ENCODE measurements around the gene GABPA.

Gene GABPA

GRCh38 chr21:25742900-25743299 lies 8.1 kb downstream of the GABPA start:
- TF ChIP-seq CTCF (conservative IDR thresholded peaks at IDR 0.05; ENCODE audit: low read depth, low read length) = no peak
- no peak overlapping the region for H3K4me3 ChIP-seq (ENCODE audit: low read depth, low read length)
- no peak for DNase-seq (ENCODE audit: low read depth)

- no peak for DNase-seq (ENCODE audit: low read depth)
- no peak for TF ChIP-seq CTCF (conservative IDR thresholded peaks at IDR 0.05; ENCODE audit: low read depth, low read length)
- no peak overlapping the region for H3K4me3 ChIP-seq (ENCODE audit: low read depth, low read length)
These were observed 10.1 kb downstream of the GABPA start for GRCh38 chr21:25744854-25745253.

- no peak for TF ChIP-seq CTCF (conservative IDR thresholded peaks at IDR 0.05; ENCODE audit: low read depth, low read length)
- H3K4me3 ChIP-seq (ENCODE audit: low read depth, low read length) = no peak overlapping the region
- DNase-seq (ENCODE audit: low read depth) = peak; percentile 15
These were observed 15.3 kb downstream of the GABPA start for GRCh38 chr21:25750085-25750484.

- DNase-seq (ENCODE audit: low read depth) = no peak
- TF ChIP-seq CTCF (conservative IDR thresholded peaks at IDR 0.05; ENCODE audit: low read depth, low read length) = no peak
- no peak overlapping the region for H3K4me3 ChIP-seq (ENCODE audit: low read depth, low read length)
These were observed 17.6 kb downstream of the GABPA start for GRCh38 chr21:25752416-25752815.

- no peak overlapping the region for H3K4me3 ChIP-seq (ENCODE audit: low read depth, low read length)
- no peak for TF ChIP-seq CTCF (conservative IDR thresholded peaks at IDR 0.05; ENCODE audit: low read depth, low read length)
- DNase-seq (ENCODE audit: low read depth) = no peak
These were observed 21.6 kb downstream of the GABPA start for GRCh38 chr21:25756190-25756932.

GRCh38 chr21:25757531-25757930 lies 22.8 kb downstream of the GABPA start:
- no peak overlapping the region for H3K4me3 ChIP-seq (ENCODE audit: low read depth, low read length)
- DNase-seq (ENCODE audit: low read depth) = no peak
- TF ChIP-seq CTCF (conservative IDR thresholded peaks at IDR 0.05; ENCODE audit: low read depth, low read length) = no peak

GRCh38 chr21:25759573-25759972 lies 24.8 kb downstream of the GABPA start:
- peak; percentile 34 for DNase-seq (ENCODE audit: low read depth)
- no peak for TF ChIP-seq CTCF (conservative IDR thresholded peaks at IDR 0.05; ENCODE audit: low read depth, low read length)
- no peak overlapping the region for H3K4me3 ChIP-seq (ENCODE audit: low read depth, low read length)
